NCI-H2171 treated with DMSO at 0.1 percent for 48 hours (cell line): Measurements from ENCODE around the gene CHFR.
"Not testable (repeated sequence)": the region's sequence is repeated elsewhere in the genome, so short reads cannot be mapped to it uniquely, and the experiment has no call there.

Source experiments
- DNase-seq: peaks from one replicate; lab custom pipeline; 2025; lab: John Stamatoyannopoulos, UW

CHFR gene

DNA sequence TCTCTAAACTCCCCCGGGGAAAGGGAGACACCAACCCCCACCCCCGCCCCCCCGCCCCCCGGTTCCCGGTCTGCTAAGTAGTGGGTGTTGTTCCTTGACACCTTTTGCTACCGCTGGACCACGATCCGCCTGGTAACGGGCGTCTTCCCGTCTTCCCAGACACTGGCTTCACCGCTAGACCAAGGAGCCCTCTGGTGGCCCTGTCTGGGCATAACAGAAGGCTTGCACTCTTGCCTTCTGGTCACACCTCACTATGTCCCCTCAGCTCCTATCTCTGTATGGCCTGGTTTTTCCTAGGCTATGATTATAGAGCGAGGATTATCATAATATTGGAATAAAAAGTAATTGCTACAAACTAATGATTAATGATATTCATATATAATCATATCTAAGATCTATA lies 78.0 kb downstream of the CHFR start:
- DNase-seq: peak; percentile 2

DNA sequence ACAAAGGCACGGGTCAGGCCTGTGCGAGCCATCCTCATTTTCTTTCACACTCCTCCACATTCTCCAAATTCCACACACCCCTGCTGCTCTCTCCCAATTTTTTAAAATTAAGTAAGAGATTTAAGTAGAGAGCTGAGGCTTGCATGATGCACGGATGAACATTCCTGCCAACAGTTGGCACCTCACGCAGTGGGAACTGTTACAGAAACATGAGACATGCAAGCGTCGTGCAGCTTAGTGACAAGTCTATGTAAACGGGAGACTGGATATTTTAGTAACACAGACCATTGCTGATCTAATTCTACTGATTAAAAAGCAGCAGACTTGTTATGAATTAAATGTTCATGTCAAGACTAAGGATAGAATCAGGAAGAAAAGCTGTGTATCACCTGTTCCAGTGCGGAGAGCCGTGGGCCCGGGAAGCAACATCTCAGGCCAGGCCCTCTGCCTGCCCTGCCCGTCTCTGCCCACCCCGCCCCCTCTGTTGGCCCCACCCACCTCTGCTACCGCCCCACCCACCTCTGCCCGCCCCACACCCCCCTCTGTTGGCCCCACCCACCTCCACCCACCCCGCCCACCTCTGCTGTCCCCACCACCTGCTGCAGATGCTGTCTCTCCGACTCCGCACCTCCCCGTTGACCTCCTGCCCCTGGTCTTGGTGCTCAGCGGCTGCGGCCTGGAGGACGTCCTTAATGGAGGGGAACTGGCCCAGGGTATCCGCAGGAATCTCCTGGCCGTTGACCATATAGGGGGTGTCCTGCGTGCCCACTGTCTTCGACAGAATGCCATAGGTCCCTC lies 79.9 kb downstream of the CHFR start:
- no peak for DNase-seq

DNA sequence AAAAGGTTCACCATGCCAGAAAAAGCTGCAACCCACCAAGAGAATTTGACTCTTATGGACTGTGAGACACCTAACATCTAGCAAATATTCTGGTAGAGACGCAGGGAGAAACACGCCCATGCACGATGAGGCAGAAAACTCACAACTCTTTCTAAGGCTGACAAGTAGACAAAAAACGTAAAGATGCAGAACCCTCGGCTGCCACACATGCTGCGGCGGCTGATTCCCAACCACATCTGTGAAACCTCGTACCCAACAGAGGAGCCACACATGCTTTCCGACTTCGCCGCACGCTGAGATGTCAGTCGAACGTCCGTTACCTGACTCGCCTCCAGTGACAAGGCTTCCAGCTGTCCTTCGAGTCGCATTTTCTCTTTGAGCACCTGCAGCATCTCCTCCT lies 80.5 kb downstream of the CHFR start:
- DNase-seq: no peak

DNA sequence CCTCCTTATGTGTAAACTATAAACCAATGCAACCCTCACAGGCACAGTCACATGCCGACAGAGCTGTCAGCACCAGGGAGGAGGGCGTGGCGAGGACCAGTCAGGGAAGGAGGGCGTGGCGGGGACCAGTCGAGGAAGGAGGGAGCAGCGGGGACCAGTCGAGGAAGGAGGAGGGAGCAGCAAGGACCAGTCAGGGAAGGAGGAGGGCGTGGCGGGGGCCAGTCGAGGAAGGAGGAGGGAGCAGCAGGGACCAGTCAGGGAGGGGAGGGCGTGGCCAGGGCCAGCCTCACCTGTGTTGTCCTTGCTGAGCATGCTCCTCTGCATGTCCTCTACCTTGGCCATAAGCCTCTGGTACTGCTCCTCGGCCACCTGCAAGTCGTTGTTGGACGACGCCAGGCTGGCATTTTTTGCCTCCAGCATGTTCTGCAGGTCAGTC lies 83.0 kb downstream of the CHFR start:
- no peak for DNase-seq

GRCh38 chr12:132803888-132804287 lies 83.5 kb downstream of the CHFR start:
- no peak for DNase-seq

GRCh38 chr12:132803125-132803524 lies 84.3 kb downstream of the CHFR start:
- DNase-seq: no peak

DNA sequence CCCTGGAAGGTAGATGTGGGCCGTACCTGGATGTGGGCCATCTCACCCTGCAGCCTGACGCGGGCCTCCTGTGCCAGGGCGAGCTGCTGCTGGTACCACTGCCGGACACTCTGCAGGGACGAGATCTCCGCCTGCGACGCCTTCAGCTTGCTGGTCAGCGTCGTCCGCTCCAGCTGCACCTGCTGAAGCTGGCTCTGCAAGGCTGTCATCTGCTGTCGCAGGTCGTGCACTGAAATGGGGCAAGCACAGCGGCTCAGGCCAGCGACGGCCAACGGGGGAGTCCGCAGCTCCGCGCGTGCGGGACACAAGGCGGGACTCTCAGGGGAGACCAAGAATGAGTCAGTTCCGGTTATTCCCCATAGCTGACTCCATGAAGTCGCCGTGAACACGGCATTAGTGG lies 85.7 kb downstream of the CHFR start:
- DNase-seq: no peak

DNA sequence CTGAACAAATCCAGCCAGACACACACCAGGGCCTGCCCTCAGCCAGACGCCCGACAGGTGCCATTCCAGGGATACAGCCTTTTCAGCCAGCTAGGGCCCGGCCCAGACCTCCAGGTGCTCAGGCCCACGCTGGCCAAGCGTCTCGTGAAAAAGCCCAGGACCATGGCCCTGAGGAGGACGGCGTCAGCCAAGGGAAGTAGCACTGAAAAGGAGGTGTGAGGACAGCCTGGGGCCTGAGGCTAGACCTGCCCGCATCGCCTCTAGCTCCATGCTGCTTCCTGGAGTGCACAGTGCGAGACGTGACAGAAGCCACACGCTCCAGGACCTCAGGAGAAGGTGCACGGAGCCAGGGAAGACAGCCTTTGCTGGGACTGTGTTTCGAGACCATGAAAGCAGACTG lies 88.6 kb downstream of the CHFR start:
- DNase-seq: no peak

DNA sequence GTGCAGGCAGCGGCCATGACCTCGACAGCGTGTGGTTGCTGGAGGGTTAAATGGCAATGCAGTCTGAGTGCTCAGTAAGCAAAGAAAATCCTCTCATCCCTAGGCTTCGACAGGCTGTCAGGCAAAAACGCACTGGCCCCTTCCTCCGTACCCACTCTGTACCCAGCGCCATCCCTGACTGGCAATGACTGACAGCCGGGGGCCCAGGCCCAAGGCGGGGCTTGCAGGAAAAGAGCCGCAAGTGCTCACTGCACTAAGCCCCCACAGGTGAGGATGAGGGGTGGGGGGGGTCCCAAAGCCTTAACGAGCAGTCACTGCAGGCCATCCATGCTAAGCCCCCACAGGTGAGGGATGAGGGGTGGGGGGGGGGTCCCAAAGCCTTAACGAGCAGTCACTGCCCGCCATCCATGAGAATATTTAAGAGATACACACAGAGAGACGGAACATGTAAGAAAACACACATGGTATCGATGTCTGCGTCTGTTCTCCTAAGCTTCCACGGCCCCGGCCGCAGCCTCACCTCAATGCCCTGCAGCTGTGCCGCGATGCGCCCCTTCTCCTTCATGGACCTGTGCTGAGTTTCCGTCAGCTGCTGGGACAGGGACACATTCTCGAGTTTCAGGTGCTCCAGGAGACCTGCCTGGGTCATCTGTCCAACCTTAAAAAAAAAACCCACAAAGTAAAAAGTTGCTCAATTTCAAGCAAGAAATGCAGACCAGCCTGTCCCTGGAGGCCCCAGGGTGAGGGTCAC lies 89.4 kb downstream of the CHFR start:
- no peak for DNase-seq

- no peak for DNase-seq
These were observed 91.6 kb downstream of the CHFR start for GRCh38 chr12:132795847-132796246.

DNA sequence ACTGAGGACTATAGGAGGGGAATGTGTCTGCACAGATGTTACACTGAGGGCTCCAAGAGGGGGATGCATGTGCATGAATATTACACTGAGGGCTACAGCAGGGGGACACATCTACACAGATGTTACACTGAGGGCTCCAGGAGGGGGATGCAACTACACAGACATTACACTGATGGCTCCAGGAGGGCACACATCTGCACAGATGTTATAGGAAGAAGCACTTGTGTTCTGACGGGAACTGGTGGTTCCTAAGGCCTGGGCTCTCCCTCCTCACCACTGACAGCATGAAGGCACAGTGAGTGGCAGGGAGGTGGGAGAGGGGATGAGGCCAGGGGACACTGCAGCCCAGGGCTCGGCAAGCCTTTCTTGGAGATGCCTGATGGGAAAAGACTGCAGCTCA lies 95.5 kb downstream of the CHFR start:
- DNase-seq: not testable (repeated sequence)

DNA sequence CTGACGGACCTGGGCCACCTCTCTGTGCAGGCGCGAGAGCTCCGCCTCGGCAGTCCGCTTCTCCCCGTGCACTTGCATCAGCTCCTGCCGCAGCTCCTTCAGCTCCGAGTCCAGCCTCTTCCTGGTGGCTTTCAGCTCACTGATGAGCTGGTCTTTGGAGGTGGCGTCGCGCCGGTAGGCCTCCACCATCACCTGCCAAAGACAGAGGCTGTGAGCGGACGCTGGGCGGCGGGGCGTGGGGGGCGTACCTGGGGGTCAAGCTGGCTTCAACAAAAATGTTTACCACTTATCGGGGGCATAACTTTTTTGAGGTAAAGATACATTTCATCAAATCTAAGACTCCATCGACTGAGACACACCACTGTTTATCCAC lies 98.3 kb downstream of the CHFR start:
- no peak for DNase-seq

- no peak for DNase-seq
These were observed 98.9 kb downstream of the CHFR start for GRCh38 chr12:132788375-132789098.

DNA sequence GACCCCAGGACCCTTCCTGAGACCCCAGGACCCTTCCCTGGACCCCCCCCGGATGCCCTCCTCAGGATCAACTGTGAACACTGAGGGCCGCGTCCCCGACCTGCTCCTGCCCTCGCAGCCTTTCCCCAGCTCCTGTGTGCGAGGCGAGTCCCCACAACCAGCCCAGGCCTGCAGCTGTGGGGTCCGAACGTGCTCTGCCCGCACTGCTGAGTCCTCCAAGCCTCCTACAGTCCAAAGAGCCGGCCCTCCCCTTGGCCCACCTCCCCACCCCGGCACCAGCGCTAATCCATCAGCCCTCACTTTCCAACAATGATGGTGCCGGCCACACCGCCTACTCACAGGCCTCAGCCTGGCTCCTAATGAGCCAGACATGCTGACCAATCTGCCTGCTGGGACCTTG lies 99.5 kb downstream of the CHFR start:
- DNase-seq: no peak

GRCh38 chr12:132786192-132786591 lies 101.2 kb downstream of the CHFR start:
- no peak for DNase-seq

GRCh38 chr12:132784580-132784979 lies 102.8 kb downstream of the CHFR start:
- no peak for DNase-seq

GRCh38 chr12:132783917-132784531 lies 103.4 kb downstream of the CHFR start:
- DNase-seq: no peak
